SKM-1 (cell line): ENCODE measurements around the gene DDX3X.
"Not testable (repeated sequence)": the region's sequence is repeated elsewhere in the genome, so short reads cannot be mapped to it uniquely, and the experiment has no call there.

Experiments
- DNase-seq: peaks from one replicate; lab custom pipeline; 2025; ENCODE audit not compliant: unreplicated experiment; lab: John Stamatoyannopoulos, UW

DDX3X gene

GRCh38 chrX:41369152-41369551, 35.2 kb downstream of the DDX3X start:
- DNase-seq = no peak

GRCh38 chrX:41371575-41371974, 37.6 kb downstream of the DDX3X start:
- not testable (repeated sequence) for DNase-seq

DNA sequence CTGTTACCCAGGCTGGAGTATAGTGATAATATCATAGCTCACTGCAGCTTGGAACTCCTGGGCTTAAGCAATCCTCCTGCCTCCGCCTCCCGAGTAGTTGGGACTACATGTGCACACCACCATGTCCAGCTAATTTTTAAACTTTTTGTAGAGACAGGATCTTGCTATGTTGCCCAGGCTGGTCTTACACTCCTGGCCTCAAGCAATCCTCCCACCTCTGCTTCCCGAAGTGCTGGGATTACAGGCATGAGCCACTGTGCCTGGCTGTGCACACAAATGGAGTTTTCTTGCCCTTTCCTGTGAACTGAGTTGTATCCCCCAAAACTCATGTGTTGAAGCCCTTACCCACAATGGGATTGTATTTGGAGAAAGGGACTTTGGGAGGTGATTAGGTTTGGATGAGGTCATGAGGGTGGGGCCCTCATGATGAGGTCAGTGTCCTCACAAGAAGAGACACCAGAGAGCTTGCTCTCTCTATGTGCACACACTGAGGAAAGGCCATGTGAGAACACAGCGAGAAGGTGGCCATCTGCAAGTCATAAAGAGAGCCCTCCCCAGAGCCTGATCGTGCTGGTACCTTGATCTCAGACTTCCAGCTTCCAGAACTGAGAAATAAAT, 40.1 kb downstream of the DDX3X start:
- no peak for DNase-seq

DNA sequence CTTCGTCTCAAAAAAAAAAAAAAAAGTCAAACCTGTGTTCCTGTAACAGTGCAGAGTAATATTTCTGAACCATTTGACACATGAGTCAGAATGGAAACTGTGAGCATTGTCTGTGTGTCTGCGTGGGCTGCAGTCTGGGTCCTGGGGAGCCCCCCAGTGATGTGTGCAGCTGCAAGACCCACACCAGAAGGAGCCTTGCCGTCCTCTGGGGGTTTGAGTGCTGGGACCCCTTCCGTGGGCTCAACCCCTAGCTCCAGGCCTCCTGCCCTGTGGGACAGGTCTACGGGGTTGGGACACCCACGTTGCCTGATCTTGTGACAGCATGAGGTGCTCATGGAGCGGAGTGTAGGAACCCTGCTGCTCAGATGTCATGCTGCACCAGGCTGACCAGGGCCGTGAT, 43.7 kb downstream of the DDX3X start:
- no peak for DNase-seq

DNA sequence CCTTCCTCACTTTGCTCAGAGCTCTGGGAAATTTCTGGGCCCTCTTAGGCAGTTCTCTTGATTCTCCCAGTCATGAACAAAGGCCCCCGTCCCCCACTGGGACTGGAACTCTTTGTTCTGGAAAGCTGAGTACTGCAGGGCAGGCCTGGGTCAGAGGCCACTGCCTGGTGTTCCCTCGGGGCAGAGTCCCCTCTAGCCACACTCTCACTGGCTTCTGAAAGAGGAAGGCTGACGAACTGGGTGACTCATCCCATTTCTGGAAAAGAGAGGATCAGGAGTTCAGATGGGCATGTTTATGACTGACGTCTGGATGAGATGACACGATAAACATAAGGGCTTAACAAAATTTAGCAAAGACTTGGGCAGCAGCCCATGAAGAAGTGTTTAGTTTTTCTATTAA, 47.7 kb downstream of the DDX3X start:
- no peak for DNase-seq

DNA sequence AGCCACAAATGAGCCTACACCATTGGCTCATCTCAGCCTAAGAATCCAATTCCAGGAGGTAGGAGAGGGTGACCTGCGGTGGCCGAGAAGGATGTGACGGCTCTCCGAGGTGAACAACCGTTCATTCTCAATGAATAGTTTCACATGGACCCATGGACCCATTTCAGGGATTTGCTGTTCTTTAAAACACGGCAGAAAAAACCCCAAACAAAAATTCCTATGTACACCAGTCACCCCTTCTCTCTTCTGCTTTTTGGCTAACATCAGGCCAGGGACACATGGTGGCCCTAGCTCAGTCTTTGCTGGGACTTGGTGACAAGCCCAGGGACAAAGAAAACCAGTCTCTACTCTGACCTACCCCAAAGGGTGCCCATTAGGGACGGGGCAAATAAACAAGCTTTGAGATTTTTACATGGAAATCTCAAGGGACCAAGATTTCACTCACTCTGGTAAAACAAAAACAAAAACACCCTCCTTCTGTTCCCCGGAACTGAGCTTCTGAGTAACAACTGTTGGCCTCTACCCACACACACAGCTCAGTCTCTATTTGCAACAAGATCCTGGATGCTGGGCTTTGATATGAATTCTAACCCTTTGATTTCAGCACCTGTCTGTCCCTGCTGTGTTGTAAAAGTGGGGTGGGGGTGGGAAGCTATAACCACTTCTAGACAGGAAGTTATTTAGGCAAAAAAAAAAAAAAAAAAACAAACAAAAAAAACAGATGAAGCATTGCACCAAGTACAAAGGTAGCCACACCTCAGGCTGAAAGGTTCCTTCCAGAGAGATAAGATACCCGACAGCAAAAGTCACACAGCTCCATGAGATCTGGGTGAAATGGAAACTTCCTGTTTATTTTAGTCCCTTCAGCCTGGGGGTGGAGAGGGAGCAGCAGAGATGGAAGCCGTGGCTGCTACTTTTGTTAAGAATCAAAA, 49.0 kb downstream of the DDX3X start:
- no peak for DNase-seq

GRCh38 chrX:41384051-41384705, 50.2 kb downstream of the DDX3X start:
- peak; percentile 45 for DNase-seq

- no peak for DNase-seq
Measured at GRCh38 chrX:41386222-41386990, 52.4 kb downstream of the DDX3X start.

GRCh38 chrX:41388543-41388942, 54.6 kb downstream of the DDX3X start:
- no peak for DNase-seq

- no peak for DNase-seq
Measured at GRCh38 chrX:41389311-41389888, 55.4 kb downstream of the DDX3X start.

- not testable (repeated sequence) for DNase-seq
Measured at GRCh38 chrX:41390576-41390975, 56.6 kb downstream of the DDX3X start.

GRCh38 chrX:41391606-41392005, 57.6 kb downstream of the DDX3X start:
- DNase-seq = no peak

DNA sequence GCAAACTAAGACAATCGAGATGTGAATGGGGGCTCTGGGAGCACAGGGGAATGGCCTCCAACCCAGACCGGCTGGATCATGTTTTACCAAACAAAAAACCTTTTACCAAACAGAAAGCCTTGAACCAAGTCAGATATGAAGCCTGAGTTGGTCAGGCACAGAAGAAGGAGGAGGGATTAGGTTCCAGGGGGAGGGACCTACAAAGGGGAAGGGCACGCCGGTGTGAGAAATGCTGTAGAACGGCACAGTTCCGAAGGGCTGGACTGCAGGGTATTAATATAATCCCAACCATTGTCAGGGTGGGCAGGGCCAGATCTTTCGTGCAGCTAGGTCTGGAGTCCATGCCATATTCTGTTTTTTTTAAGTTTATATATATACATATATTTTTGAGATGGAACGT, 60.3 kb downstream of the DDX3X start:
- DNase-seq = no peak

DNA sequence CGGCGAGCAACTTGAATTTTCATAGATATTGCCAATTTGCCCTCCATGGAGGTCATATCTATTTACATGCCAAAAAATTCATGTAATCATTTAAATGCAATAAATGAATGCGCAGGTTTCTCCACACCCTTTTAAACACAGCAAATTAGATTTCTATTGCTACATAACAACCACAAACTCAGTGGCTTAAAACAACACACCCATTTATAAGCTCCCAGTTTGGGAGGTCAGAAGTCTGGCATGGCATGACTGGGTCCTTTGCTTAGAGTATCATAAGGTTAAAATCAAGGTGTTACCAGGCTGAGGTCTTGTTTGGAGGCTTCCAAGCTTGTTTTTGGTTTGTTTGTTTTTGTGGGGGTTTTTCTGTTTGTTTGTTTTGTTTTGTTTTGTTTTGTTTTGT, 63.3 kb downstream of the DDX3X start:
- no peak for DNase-seq

GRCh38 chrX:41397768-41398167, 63.8 kb downstream of the DDX3X start:
- no peak for DNase-seq

- DNase-seq = not testable (repeated sequence)
Measured at GRCh38 chrX:41402556-41402955, 68.6 kb downstream of the DDX3X start.

- no peak for DNase-seq
Measured at GRCh38 chrX:41405551-41405950, 71.6 kb downstream of the DDX3X start.

DNA sequence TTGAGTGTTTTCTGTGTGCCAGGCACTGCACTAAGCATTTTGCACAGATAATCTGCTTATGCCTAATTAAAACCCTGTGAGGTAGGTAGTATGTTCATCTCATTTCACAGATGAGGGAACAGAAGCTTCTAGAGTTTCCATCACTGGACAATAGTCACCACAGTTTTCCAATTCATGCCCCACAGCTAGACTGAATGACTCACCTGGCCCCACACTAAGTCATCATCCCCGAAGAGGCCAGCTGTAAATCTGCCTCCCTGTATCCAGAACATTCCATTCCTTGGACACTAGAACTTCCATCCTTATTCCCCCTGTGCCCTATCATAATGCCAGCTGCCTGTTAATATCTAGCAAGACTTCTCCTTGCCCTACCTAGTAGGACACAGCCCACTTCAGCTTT, 72.2 kb downstream of the DDX3X start:
- no peak for DNase-seq

- DNase-seq = no peak
Measured at GRCh38 chrX:41407816-41408215, 73.9 kb downstream of the DDX3X start.

GRCh38 chrX:41408576-41408975, 74.6 kb downstream of the DDX3X start:
- no peak for DNase-seq

- DNase-seq = no peak
Measured at GRCh38 chrX:41409006-41409405, 75.0 kb downstream of the DDX3X start.
